Lower leg skin (tissue), 3 donors: ENCODE measurements around the gene ZNG1A.
"Not testable (repeated sequence)": the region's sequence is repeated elsewhere in the genome, so short reads cannot be mapped to it uniquely, and the experiment has no call there.

Experiments used
- CTCF ChIP-seq, 3 donors: fragments of 450-650 bp; IDR thresholded peaks; one replicate each; pipeline ENCODE4 v1.5.1; 2016; ENCODE audit warnings: antibody characterized with exemption in 3 of 3, mild to moderate bottlenecking in 3 of 3, moderate library complexity in 2 of 3
- POLR2A ChIP-seq, 2 donors: fragments of 450-650 bp; IDR thresholded peaks; one replicate each; pipeline ENCODE4 v1.6.1; 2016 to 2017; ENCODE audit warnings: antibody characterized with exemption in 2 of 2, mild to moderate bottlenecking in 1 of 2, moderate library complexity in 1 of 2

DNA sequence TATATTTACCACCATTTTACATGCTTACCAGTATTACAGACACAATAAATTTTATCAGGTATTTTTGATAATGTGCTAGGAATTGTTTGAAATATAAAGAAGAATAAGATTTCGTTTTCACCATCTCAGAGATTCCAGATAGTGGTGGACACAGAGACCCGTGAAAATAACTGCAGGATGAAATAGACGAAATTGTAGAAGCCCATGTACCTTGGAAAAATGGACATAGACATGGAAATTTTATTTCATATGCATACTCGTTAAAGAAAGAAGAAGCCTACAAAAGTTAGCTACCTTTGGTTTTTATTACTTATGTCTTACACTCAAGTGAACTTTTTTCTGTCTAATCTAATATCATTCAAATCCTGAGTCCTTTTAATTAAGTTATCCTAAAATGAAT is 68.2 kb downstream of the ZNG1A start:
- TF ChIP-seq CTCF, POLR2A (IDR thresholded peaks at IDR 0.05): not testable (repeated sequence)
